Ureter (tissue), 1 donor: ENCODE results near the gene CCDC27. TPM values are rescaled to one million over a fixed set of nuclear protein-coding genes. Genes with fewer than 3 reads are reported as not detected.
A peak's percentile ranks its signal among the peaks of the same experiment; 100 is the strongest.

Source experiments
- DNase-seq: peaks from one replicate; pipeline ENCODE4 v3.0.0-alpha.2; 2020; ENCODE audit warnings: low spot score
- total RNA-seq: library from RNA; stranded (reverse); gene quantifications from one replicate; pipeline ENCODE4 v1.2.4, GENCODE V29; 2023
- donor health status: DM: yes; HTN: yes; CAD: no.

The CCDC27 gene
- total RNA-seq, 1 donor from 2014 or later: not detected

- no peak for DNase-seq
Observed at GRCh38 chr1:3759164-3759563, 6.9 kb downstream of the CCDC27 start.

GRCh38 chr1:3759796-3760195 is 7.5 kb downstream of the CCDC27 start:
- DNase-seq: no peak

- no peak for DNase-seq
Observed at GRCh38 chr1:3761296-3762010, 9.2 kb downstream of the CCDC27 start.

GRCh38 chr1:3762151-3762872 is 10.1 kb downstream of the CCDC27 start:
- DNase-seq: no peak

- no peak for DNase-seq
Observed at GRCh38 chr1:3762873-3763228, 10.6 kb downstream of the CCDC27 start.

- DNase-seq: no peak
Observed at GRCh38 chr1:3763351-3764125, 11.3 kb downstream of the CCDC27 start.

- no peak for DNase-seq
Observed at GRCh38 chr1:3767328-3767925, 15.2 kb downstream of the CCDC27 start.

- no peak for DNase-seq
Observed at GRCh38 chr1:3768811-3769390, 16.7 kb downstream of the CCDC27 start.

GRCh38 chr1:3770047-3770765 is 18.0 kb downstream of the CCDC27 start:
- no peak for DNase-seq

- DNase-seq: no peak
Observed at GRCh38 chr1:3771108-3772026, 19.1 kb downstream of the CCDC27 start.

- peak; percentile 93 for DNase-seq
Observed at GRCh38 chr1:3772027-3772714, 19.9 kb downstream of the CCDC27 start.

- no peak for DNase-seq
Observed at GRCh38 chr1:3772715-3773571, 20.7 kb downstream of the CCDC27 start, which contains the start of gene SMIM1. SMIM1 (plus strand) TSS chr1:3772749; CDS start chr1:3775374, 2,625 bp downstream.

- no peak for DNase-seq
Observed at GRCh38 chr1:3773572-3774275, 21.5 kb downstream of the CCDC27 start.

GRCh38 chr1:3774276-3774945 is 22.2 kb downstream of the CCDC27 start:
- DNase-seq: no peak

GRCh38 chr1:3774946-3775489 is 22.8 kb downstream of the CCDC27 start:
- DNase-seq: no peak

GRCh38 chr1:3775490-3776230 is 23.4 kb downstream of the CCDC27 start:
- DNase-seq: no peak
